ENCODE data around the gene TEAD1. TPM values are rescaled to one million over a fixed set of nuclear protein-coding genes. Genes with fewer than 3 reads are reported as not detected.
A peak's percentile ranks its signal among the peaks of the same experiment; 100 is the strongest.

Gene TEAD1
- total and polyA plus RNA-seq, 2 experiments from 2014 or later = 24.5 to 103 TPM

- Histone ChIP-seq H3F3A (replicated peaks; ENCODE audit: low read depth) (no peaks in the 10 kb centered on the region), H3K4me1 (ENCODE audit: insufficient read depth) (peaks cover 79% of the 10 kb centered on the region), H3K4me3 (no peak overlapping the region), H4K20me1 (replicated peaks; ENCODE audit: insufficient read depth) (peaks cover 33% of the 10 kb centered on the region), H3K79me2 (replicated peaks; ENCODE audit: insufficient read depth) (peaks cover 96% of the 10 kb centered on the region), H3K27ac (ENCODE audit: low read depth) (peak overlapping the region; percentile 30; the same call in 1 of the 2 replicates), H3K36me3 (ENCODE audit: insufficient read depth) (no peaks in the 10 kb centered on the region), H3K4me2 (peak overlapping the region; percentile 61), H3K27me3 (ENCODE audit: insufficient read depth) (no peaks in the 10 kb centered on the region), H2AFZ (no peak overlapping the region), H3K9me2 (ENCODE audit: insufficient read depth) (no peaks in the 10 kb centered on the region)
- Mint-ChIP-seq H3K27ac (no peak overlapping the region; the same call in 1 of the 2 replicates), H3K9me3 (no peaks in the 10 kb centered on the region), H3K27me3 (ENCODE audit: insufficient read depth, low read depth, poor library complexity) (peaks cover 4% of the 10 kb centered on the region), H3K36me3 (ENCODE audit: low read depth) (no peaks in the 10 kb centered on the region), H3K4me3 (no peak overlapping the region), H3K4me1 (peaks cover 85% of the 10 kb centered on the region)
- ATAC-seq (no peak), DNase-seq (ENCODE audit: low spot score) (no peak)
- TF ChIP-seq STAT1 (IDR thresholded peaks at IDR 0.05; ENCODE audit: unreplicated experiment) (no peak), EZH2 (IDR thresholded peaks at IDR 0.05; ENCODE audit: low read depth, unreplicated experiment) (no peak), REST (IDR thresholded peaks at IDR 0.05; ENCODE audit: unreplicated experiment) (no peak), CTCF (conservative IDR thresholded peaks at IDR 0.05; ENCODE audit: low read depth in 2 of 2) (no peak), POLR2AphosphoS5 (IDR thresholded peaks at IDR 0.05; ENCODE audit: low read depth) (no peak), ETS1 (IDR thresholded peaks at IDR 0.05) (no peak), EZH2phosphoT487 (IDR thresholded peaks at IDR 0.05; ENCODE audit: unreplicated experiment) (no peak), ZNF331 (CRISPR knock-in tag; IDR thresholded peaks at IDR 0.05; ENCODE audit: low read depth) (no peak), ZNF462 (CRISPR knock-in tag; IDR thresholded peaks at IDR 0.05) (no peak), CREB1 (CRISPR knock-in tag; IDR thresholded peaks at IDR 0.05; ENCODE audit: low read depth) (no peak)
Observed at GRCh38 chr11:12750181-12750580, 76.0 kb downstream of the TEAD1 start.
